Ovary (tissue), 9 donors: Measurements from ENCODE around the gene LGR4. TPM values are rescaled to one million over a fixed set of nuclear protein-coding genes. Genes with fewer than 3 reads are reported as not detected.

Experiments used
- DNase-seq, 5 donors: peaks; one replicate each; pipeline ENCODE4 v3.0.0-alpha.2; 2019 to 2020
- H3K27ac ChIP-seq, 2 donors: fragments of 200-600 bp; one replicate each; pipeline versions ENCODE4 v1.5.1 to v1.8.0; 2019 to 2022
- H3K27me3 ChIP-seq: fragments of 200-600 bp; one replicate; pipeline ENCODE4 v1.8.0; 2022
- H3K36me3 ChIP-seq: fragments of 200-600 bp; sonication (generic); one replicate; pipeline ENCODE4 v1.5.1; 2019
- H3K4me1 ChIP-seq: one replicate; pipeline ENCODE4 v1.8.1; 2013; ENCODE audit warnings: mild to moderate bottlenecking, moderate library complexity; ENCODE audit not compliant: insufficient read depth
- H3K4me3 ChIP-seq: fragments of 200-600 bp; sonication (generic); one replicate; pipeline ENCODE4 v1.5.1; 2017
- H3K9me3 ChIP-seq, 2 donors: fragments of 200-600 bp in 1 of 2; sonication (generic) in 1 of 2; one replicate each; pipeline versions ENCODE4 v1.5.1 to v1.8.1; 2013 to 2019; ENCODE audit warnings: mild to moderate bottlenecking in 1 of 2, moderate library complexity in 1 of 2
- EP300 ChIP-seq: sonication (generic); formaldehyde crosslinking; IDR thresholded peaks from one replicate; pipeline ENCODE4 v1.6.1; 2017; ENCODE audit warnings: antibody characterized with exemption
- POLR2A ChIP-seq: fragments of 450-650 bp; IDR thresholded peaks from one replicate; pipeline ENCODE4 v1.6.1; 2017; ENCODE audit warnings: antibody characterized with exemption, mild to moderate bottlenecking, moderate library complexity
- WGBS, 3 donors: extraction: QIAGEN DNeasy Blood & Tissue Kit in 1 of 3; methylation state at CpG; one replicate each; pipeline versions ENCODE4 v1.1.5 to v1.1.7; 2013 to 2017; 5-methylcytosine and 5-hydroxymethylcytosine counted together
- intact Hi-C, 4 donors: fragments of 100-400 bp; cut with DNase I; formaldehyde crosslinking; loops; one replicate each; pipeline versions ENCODE4 v1.11.0 to v1.15.1; 2022 to 2023
- polyA plus RNA-seq, 2 donors: library from polyadenylated mRNA; stranded (reverse); fragments of 200-250 nt in 1 of 2; fragments of 350-450 nt in 1 of 2; fragmentation: Illumina TruSeq in 1 of 2; extraction: RNeasy Lipid Tissue Mini Kit (QIAGEN cat#74804) in 1 of 2; gene quantifications; one replicate each; pipeline ENCODE4 v1.2.3, GENCODE V29; 2013 to 2014
- total RNA-seq, 7 donors: library from RNA; depleted of rRNA in 2 of 7; stranded (reverse); fragments of >200 nt in 2 of 7; fragmentation: NEBNext Ultra II Directional in 3 of 7; extraction: Animal tissue kit (Norgen Biotek cat#: 25700) in 3 of 7; gene quantifications; one replicate each; pipeline versions ENCODE4 v1.1.0 to v1.2.4, GENCODE V29; 2016 to 2023
- TF ChIP-seq, protein P1 (sequence below), 3 donors: fragments of 450-650 bp in 2 of 3; fragments of 200-600 bp in 1 of 3; IDR thresholded peaks; one replicate each; pipeline versions ENCODE4 v1.5.1 to v1.8.0; 2016 to 2022; ENCODE audit warnings: antibody characterized with exemption in 3 of 3, mild to moderate bottlenecking in 1 of 3
- donor health status: DM: no; HTN: no; CAD: no; lungs with moderate emphysema.
- donor health status: DM: no; HTN: no; CAD: no.
- donor health status: Bipolar disorder and iron deficiency.
- donor health status: DM: yes; HTN: yes; CAD: no.
- donor health status: DM: no; HTN: no; CAD: no.
- donor health status: DM: yes; HTN: yes; CAD: no.

The LGR4 gene
- total and polyA plus RNA-seq, 9 donors: 15.3 to 51.1 (median 32.3) TPM

DNA sequence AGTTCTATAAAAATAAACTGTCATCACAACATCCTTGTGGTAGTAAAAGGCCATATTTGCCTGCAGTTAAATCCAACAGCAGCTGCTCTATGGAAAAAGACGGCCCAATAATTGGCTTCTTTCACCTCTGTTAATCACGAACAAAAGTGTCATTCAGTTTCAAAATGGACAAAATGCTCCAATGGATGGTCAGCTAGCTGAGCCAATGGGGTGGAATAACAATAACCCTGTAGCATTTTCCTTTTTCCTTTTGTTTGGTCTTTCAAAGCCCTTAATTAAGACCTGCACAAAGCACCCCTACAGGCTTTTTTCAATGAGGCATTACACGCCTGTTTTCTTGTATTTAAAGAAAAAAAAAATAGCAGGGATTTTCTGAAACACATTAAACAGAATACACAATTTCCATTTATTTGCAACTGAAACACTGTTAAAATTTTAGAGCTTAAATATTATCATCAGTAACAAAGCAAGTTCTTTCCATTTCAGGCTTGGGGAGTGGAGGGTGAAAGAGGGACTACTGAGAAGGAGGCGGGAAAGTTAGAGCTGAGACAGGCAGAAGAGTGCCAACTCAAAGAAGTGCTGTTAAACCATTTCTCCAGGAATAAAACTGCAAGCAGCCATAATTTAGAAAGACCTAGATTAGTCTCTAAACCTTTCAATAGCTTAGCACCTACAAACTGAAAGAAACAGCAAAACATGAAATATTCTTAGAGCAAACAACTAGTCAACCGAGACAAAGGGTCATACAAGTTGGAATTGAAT is 28.7 kb downstream of the LGR4 start:
- intact Hi-C loops: no loop called here

DNA sequence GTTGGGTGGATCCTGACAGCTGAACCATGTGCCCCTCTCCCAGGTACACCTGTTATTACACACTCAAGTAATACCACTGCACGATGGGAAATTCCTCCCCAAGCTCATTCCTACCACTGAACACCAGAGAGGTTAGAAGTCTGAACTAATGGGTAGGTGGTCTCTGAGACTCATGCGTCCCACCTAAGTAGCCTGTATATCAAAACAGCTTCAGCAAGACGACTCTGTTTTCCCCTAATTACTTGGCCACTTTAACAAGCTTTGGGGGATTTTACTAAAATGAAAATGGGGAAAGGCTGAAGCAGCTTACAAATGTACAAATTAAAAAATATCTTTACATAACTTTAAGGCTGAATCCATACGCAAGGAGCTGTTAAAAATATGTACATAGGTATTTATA is 29.4 kb downstream of the LGR4 start:
- H3K9me3 ChIP-seq: no peaks in the 10 kb centered on the region
- WGBS, 3 donors: 85 to 86% (median 86%) methylated on average over 4 of the region's 4 CpGs
- TF ChIP-seq POLR2A (no peak), EP300 (no peak)
- TF ChIP-seq, protein P1, sequence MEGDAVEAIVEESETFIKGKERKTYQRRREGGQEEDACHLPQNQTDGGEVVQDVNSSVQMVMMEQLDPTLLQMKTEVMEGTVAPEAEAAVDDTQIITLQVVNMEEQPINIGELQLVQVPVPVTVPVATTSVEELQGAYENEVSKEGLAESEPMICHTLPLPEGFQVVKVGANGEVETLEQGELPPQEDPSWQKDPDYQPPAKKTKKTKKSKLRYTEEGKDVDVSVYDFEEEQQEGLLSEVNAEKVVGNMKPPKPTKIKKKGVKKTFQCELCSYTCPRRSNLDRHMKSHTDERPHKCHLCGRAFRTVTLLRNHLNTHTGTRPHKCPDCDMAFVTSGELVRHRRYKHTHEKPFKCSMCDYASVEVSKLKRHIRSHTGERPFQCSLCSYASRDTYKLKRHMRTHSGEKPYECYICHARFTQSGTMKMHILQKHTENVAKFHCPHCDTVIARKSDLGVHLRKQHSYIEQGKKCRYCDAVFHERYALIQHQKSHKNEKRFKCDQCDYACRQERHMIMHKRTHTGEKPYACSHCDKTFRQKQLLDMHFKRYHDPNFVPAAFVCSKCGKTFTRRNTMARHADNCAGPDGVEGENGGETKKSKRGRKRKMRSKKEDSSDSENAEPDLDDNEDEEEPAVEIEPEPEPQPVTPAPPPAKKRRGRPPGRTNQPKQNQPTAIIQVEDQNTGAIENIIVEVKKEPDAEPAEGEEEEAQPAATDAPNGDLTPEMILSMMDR (IDR thresholded peaks at IDR 0.05): no peak
- no peak overlapping the region for H3K27ac ChIP-seq
- intact Hi-C loops: no loop called here
- H3K27me3 ChIP-seq: no peaks in the 10 kb centered on the region
- H3K4me3 ChIP-seq: no peak overlapping the region
- H3K36me3 ChIP-seq: no peaks in the 10 kb centered on the region
- H3K4me1 ChIP-seq: peaks cover 1% of the 10 kb centered on the region
- DNase-seq: no peak

More for the DNA sequence above, 28.7 kb downstream of the LGR4 start:
- no peak for DNase-seq
- Histone ChIP-seq H3K36me3 (no peaks in the 10 kb centered on the region), H3K4me1 (peaks cover 1% of the 10 kb centered on the region), H3K4me3 (no peak overlapping the region), H3K27me3 (no peaks in the 10 kb centered on the region), H3K9me3 (no peaks in the 10 kb centered on the region), H3K27ac (no peak overlapping the region)
- TF ChIP-seq, protein P1 (IDR thresholded peaks at IDR 0.05): no peak
- TF ChIP-seq EP300 (no peak), POLR2A (no peak)
- WGBS, 3 donors: 61 to 80% (median 65%) methylated on average over 5 of the region's 5 CpGs

DNA sequence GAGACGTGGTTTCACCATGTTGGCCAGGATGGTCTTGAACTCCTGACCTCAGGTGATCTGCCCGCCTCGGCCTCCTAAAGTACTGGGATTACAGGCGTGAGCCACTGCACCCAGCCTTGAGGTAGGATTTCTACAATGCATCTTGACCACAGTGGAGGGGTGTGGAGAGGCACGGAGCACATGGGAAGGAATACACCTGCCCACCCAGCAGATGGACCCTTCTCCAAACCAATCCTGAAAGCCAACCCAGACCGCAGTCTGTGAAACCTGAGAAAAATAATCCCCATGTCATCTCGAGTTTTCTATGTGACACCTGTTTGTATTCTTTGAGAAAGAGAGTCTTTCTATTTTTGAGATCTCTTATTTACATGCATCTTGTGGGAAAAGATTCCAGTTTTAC is 32.5 kb downstream of the LGR4 start:
- no peaks in the 10 kb centered on the region for H3K9me3 ChIP-seq
- no peaks in the 10 kb centered on the region for H3K36me3 ChIP-seq
- WGBS, 3 donors: 89 to 90% (median 89%) methylated on average over 7 of the region's 7 CpGs
- TF ChIP-seq EP300 (no peak), POLR2A (no peak)
- TF ChIP-seq, protein P1 (IDR thresholded peaks at IDR 0.05): no peak
- H3K4me1 ChIP-seq: peaks cover 3% of the 10 kb centered on the region
- no peak overlapping the region for H3K4me3 ChIP-seq
- intact Hi-C loops: no loop called here
- no peak for DNase-seq
- no peaks in the 10 kb centered on the region for H3K27me3 ChIP-seq
- H3K27ac ChIP-seq: no peak overlapping the region

DNA sequence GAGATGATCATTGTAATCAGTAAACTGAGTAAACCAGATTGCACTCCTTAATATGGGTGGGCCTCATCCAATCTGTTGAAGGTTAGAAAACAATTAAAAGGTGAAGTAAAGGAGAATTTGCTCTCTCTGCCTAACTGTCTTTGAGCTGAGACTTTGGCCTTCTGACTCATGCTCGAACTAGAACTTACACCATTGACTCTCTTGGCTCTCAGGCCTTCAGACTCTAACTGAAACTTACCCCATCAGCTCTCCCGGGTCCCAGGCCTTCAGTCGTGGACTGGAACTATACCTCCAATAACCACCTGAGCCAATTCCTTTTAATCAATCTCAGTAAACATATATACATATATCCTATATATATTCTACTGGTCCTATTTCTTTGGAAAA is 34.0 kb downstream of the LGR4 start:
- WGBS, 3 donors: 93 to 94% (median 94%) methylated on average over 3 of the region's 3 CpGs
- Histone ChIP-seq H3K27ac (no peak overlapping the region), H3K27me3 (no peaks in the 10 kb centered on the region), H3K4me1 (peaks cover 1% of the 10 kb centered on the region), H3K9me3 (no peaks in the 10 kb centered on the region), H3K36me3 (no peaks in the 10 kb centered on the region), H3K4me3 (no peak overlapping the region)
- TF ChIP-seq EP300 (no peak), POLR2A (no peak)
- TF ChIP-seq, protein P1 (IDR thresholded peaks at IDR 0.05): no peak
- no peak for DNase-seq
- intact Hi-C loops: no loop called here
